CD4-positive, alpha-beta T cell treated with Interleukin-6 at 100 ng/mL for 8 hours (primary cell): ENCODE data around the gene ERFE.

Experiments used
- DNase-seq: peaks from one replicate; pipeline ENCODE4 v3.0.0-alpha.2; 2020; ENCODE audit warnings: mixed read lengths, low spot score

The ERFE gene

GRCh38 chr2:238126775-238127164, 32.0 kb upstream of the ERFE start:
- no peak for DNase-seq

- no peak for DNase-seq
Observed at GRCh38 chr2:238127165-238128060, 31.4 kb upstream of the ERFE start.

GRCh38 chr2:238128061-238128440, 30.7 kb upstream of the ERFE start:
- no peak for DNase-seq

GRCh38 chr2:238128534-238129001, 30.2 kb upstream of the ERFE start:
- no peak for DNase-seq

GRCh38 chr2:238129166-238130010, 29.4 kb upstream of the ERFE start:
- no peak for DNase-seq

- no peak for DNase-seq
Observed at GRCh38 chr2:238130111-238130695, 28.6 kb upstream of the ERFE start.

GRCh38 chr2:238130696-238131628, 27.8 kb upstream of the ERFE start:
- no peak for DNase-seq

- no peak for DNase-seq
Observed at GRCh38 chr2:238131761-238132462, 26.9 kb upstream of the ERFE start.

- no peak for DNase-seq
Observed at GRCh38 chr2:238132463-238133450, 26.0 kb upstream of the ERFE start.

GRCh38 chr2:238133499-238134392, 25.0 kb upstream of the ERFE start:
- no peak for DNase-seq

GRCh38 chr2:238134393-238134785, 24.4 kb upstream of the ERFE start:
- DNase-seq = no peak

- no peak for DNase-seq
Observed at GRCh38 chr2:238135601-238136150, 23.1 kb upstream of the ERFE start.

GRCh38 chr2:238136820-238137537, 21.8 kb upstream of the ERFE start:
- no peak for DNase-seq

GRCh38 chr2:238137885-238138284, 20.9 kb upstream of the ERFE start:
- DNase-seq = no peak

- no peak for DNase-seq
Observed at GRCh38 chr2:238138331-238139195, 20.2 kb upstream of the ERFE start, which contains the start of gene KLHL30. TSS of gene KLHL30 (plus strand) at chr2:238138668. CDS start at chr2:238140755, 2,087 bp downstream.
